Muscle of leg (tissue), 11 donors: ENCODE results near the gene KLF1. TPM values are rescaled to one million over a fixed set of nuclear protein-coding genes. Genes with fewer than 3 reads are reported as not detected.

ENCODE experiments used
- DNase-seq: peaks from one replicate; pipeline ENCODE4 v3.0.0; 2013
- H3K27ac ChIP-seq: one replicate; pipeline ENCODE4 v1.5.1; 2013; ENCODE audit warnings: mild to moderate bottlenecking, low read length, control low read depth
- H3K27me3 ChIP-seq: one replicate; pipeline ENCODE4 v1.6.1; 2013; ENCODE audit warnings: low read length; ENCODE audit not compliant: control insufficient read depth, insufficient read depth
- H3K36me3 ChIP-seq: one replicate; pipeline ENCODE4 v1.6.1; 2013; ENCODE audit warnings: low read length; ENCODE audit not compliant: control insufficient read depth, insufficient read depth
- H3K4me1 ChIP-seq: one replicate; pipeline ENCODE4 v1.6.1; 2013; ENCODE audit warnings: low read length; ENCODE audit not compliant: control insufficient read depth, insufficient read depth
- H3K4me3 ChIP-seq: one replicate; pipeline ENCODE4 v1.5.1; 2013; ENCODE audit warnings: low read length, control low read depth
- H3K9me3 ChIP-seq: replicated peaks from 2 replicates; pipeline ENCODE4 v1.6.1; 2013; ENCODE audit warnings: low read depth, low read length; ENCODE audit not compliant: control insufficient read depth
- WGBS: methylation state at CpG from one replicate; pipeline ENCODE4 v1.1.5; 2013; ENCODE audit warnings: missing lambda C conversion rate; ENCODE audit not compliant: insufficient coverage; 5-methylcytosine and 5-hydroxymethylcytosine counted together
- polyA plus RNA-seq, 8 donors: library from polyadenylated mRNA; unstranded; fragments of 120-200 nt; gene quantifications; one replicate each; pipeline versions ENCODE4 v1.2.1 to v1.2.3, GENCODE V29; 2013; ENCODE audit warnings: inconsistent platforms in 1 of 8, low replicate concordance in 1 of 8; ENCODE audit not compliant: insufficient read length in 8 of 8, insufficient read depth in 1 of 8
- total RNA-seq: library from RNA; stranded (reverse); fragments of 120-200 nt; gene quantifications from one replicate; pipeline ENCODE4 v1.2.4, GENCODE V29; 2013

Gene KLF1
- total and polyA plus RNA-seq, 9 donors, result 0.31 to 1.5 (median 0.93) TPM

GRCh38 chr19:12867120-12868099 is 19.6 kb downstream of the KLF1 start:
- Histone ChIP-seq H3K4me3 (peak overlapping the region; percentile 38), H3K9me3 (no peaks in the 10 kb centered on the region), H3K27ac (no peak overlapping the region), H3K36me3 (no peaks in the 10 kb centered on the region), H3K27me3 (peaks cover 2% of the 10 kb centered on the region), H3K4me1 (peaks cover 10% of the 10 kb centered on the region)
- DNase-seq, result peak; percentile 81
- WGBS, result 7% methylated on average over 32 of the region's 51 CpGs

GRCh38 chr19:12866416-12867119 is 20.4 kb downstream of the KLF1 start:
- 91% methylated on average over 16 of the region's 29 CpGs for WGBS
- DNase-seq, result no peak
- peaks cover 10% of the 10 kb centered on the region for H3K4me1 ChIP-seq

GRCh38 chr19:12865746-12866415 is 21.1 kb downstream of the KLF1 start:
- Histone ChIP-seq H3K9me3 (no peaks in the 10 kb centered on the region), H3K36me3 (no peaks in the 10 kb centered on the region), H3K27me3 (peaks cover 2% of the 10 kb centered on the region), H3K4me3 (no peak overlapping the region), H3K4me1 (peaks cover 10% of the 10 kb centered on the region), H3K27ac (no peak overlapping the region)
- no peak for DNase-seq
- WGBS, result 75% methylated on average over 19 of the region's 19 CpGs

More at GRCh38 chr19:12866416-12867119, 20.4 kb downstream of the KLF1 start:
- H3K27me3 ChIP-seq, result peaks cover 2% of the 10 kb centered on the region
- H3K36me3 ChIP-seq, result no peaks in the 10 kb centered on the region
- H3K9me3 ChIP-seq, result no peaks in the 10 kb centered on the region
- no peak overlapping the region for H3K27ac ChIP-seq
- H3K4me3 ChIP-seq, result no peak overlapping the region

- DNase-seq, result no peak
- Histone ChIP-seq H3K27ac (no peak overlapping the region), H3K27me3 (peaks cover 2% of the 10 kb centered on the region), H3K9me3 (no peaks in the 10 kb centered on the region), H3K4me1 (peaks cover 10% of the 10 kb centered on the region), H3K36me3 (no peaks in the 10 kb centered on the region), H3K4me3 (no peak overlapping the region)
- WGBS, result 92% methylated on average over 30 of the region's 34 CpGs
Observed at GRCh38 chr19:12864721-12865715, 22.0 kb downstream of the KLF1 start.

GRCh38 chr19:12864143-12864542 is 22.9 kb downstream of the KLF1 start:
- Histone ChIP-seq H3K4me3 (no peak overlapping the region), H3K36me3 (no peaks in the 10 kb centered on the region), H3K9me3 (no peaks in the 10 kb centered on the region), H3K4me1 (peaks cover 10% of the 10 kb centered on the region), H3K27ac (no peak overlapping the region), H3K27me3 (peaks cover 2% of the 10 kb centered on the region)
- DNase-seq, result no peak
- WGBS, result 100% methylated on average over 1 of the region's 4 CpGs

GRCh38 chr19:12859546-12859945 is 27.5 kb downstream of the KLF1 start:
- 50% methylated on average over 1 of the region's 7 CpGs for WGBS
- DNase-seq, result no peak
- H3K27ac ChIP-seq, result no peak overlapping the region
- no peaks in the 10 kb centered on the region for H3K36me3 ChIP-seq
- H3K27me3 ChIP-seq, result peaks cover 2% of the 10 kb centered on the region
- H3K4me1 ChIP-seq, result no peaks in the 10 kb centered on the region
- peaks cover 2% of the 10 kb centered on the region for H3K9me3 ChIP-seq
- H3K4me3 ChIP-seq, result no peak overlapping the region

- WGBS, result 93% methylated on average over 30 of the region's 35 CpGs
- no peaks in the 10 kb centered on the region for H3K4me1 ChIP-seq
- DNase-seq, result no peak
- H3K9me3 ChIP-seq, result peaks cover 2% of the 10 kb centered on the region
- no peaks in the 10 kb centered on the region for H3K36me3 ChIP-seq
- H3K27ac ChIP-seq, result no peak overlapping the region
- H3K4me3 ChIP-seq, result no peak overlapping the region
- peaks cover 2% of the 10 kb centered on the region for H3K27me3 ChIP-seq
Observed at GRCh38 chr19:12858041-12858928, 28.7 kb downstream of the KLF1 start.

GRCh38 chr19:12856653-12857052 is 30.3 kb downstream of the KLF1 start:
- peaks cover 2% of the 10 kb centered on the region for H3K9me3 ChIP-seq
- no peaks in the 10 kb centered on the region for H3K27me3 ChIP-seq
- no CpG with 5 or more reads among the region's 1 CpG for WGBS
- no peaks in the 10 kb centered on the region for H3K36me3 ChIP-seq
- H3K4me1 ChIP-seq, result no peaks in the 10 kb centered on the region
- no peak for DNase-seq
- H3K27ac ChIP-seq, result no peak overlapping the region
- no peak overlapping the region for H3K4me3 ChIP-seq
